SH-SY5Y (cell line): ENCODE results near the gene RAP1GAP2.

Experiments used
- GATA2 ChIP-seq: IDR thresholded peaks from 2 replicates; pipeline ENCODE4 v1.6.1; 2011; ENCODE audit warnings: mild to moderate bottlenecking, low read depth, low read length
- GATA3 ChIP-seq: IDR thresholded peaks from 2 replicates; pipeline ENCODE4 v1.6.1; 2011; ENCODE audit warnings: low read depth, mild to moderate bottlenecking, low read length, moderate library complexity

RAP1GAP2 gene

GRCh38 chr17:2959371-2960130, 163.3 kb downstream of the RAP1GAP2 start:
- TF ChIP-seq GATA2 (no peak), GATA3 (no peak)

DNA sequence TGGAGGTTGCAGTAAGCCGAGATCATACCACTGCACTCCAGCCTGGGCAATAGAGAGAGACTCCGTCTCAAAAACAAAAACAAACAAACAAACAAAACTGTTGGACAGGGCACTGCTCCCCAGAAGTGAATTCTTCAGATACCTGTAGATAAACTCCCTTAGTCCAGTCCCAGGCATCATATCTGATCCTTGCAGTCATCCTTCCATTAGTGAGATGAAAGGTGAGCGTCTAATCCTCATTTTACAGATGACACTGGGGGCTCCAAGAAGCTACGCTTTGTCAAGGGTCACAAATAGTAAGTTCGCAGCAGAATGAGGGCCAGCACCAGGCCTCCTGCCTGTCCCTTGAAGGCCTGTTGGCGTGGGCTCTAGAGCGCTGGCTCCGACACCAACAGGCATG, 165.2 kb downstream of the RAP1GAP2 start:
- TF ChIP-seq GATA2: no peak
- TF ChIP-seq GATA3: no peak

DNA sequence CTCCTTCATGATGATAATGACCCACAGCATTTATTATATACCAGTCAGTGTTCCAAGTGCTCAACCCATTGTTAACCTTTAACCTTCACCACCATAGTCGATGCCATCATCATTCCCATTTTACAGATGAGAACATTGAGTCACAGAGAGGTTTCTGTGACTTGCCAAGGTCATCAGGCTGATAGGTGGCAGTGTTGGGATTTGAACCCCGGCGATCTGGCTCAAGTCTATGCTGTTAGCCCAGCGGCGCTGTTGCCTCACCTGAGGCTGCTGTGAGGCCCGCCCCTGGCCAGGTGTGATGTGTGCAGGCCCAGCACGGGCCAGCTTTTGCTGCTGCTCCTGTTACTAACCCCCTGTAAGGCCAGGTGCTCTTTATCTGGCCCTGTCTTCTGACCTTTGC, 166.0 kb downstream of the RAP1GAP2 start:
- no peak for TF ChIP-seq GATA2

DNA sequence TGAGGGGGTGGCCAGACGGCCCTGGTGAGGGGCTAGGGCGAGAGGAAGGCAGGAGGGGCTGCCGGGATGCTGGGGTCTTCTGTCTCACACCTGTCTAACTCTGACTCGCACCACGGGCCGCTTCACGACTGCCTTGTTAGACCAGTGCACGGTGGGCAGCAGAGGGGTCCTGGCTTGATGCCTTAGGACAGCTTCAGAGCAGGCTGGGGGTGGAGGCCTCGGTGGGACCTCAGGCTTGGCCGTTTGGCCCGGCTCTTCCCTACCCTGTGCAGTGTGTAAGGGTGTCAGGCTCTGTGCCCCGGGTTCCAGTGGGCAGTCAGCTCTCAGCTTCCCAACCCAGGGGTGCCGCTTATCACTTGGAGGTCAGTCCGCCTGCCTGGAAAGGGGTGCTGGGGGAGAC, 166.5 kb downstream of the RAP1GAP2 start:
- no peak for TF ChIP-seq GATA2

GRCh38 chr17:2963332-2964027, 167.2 kb downstream of the RAP1GAP2 start:
- TF ChIP-seq GATA3 (no peak), GATA2 (no peak)

DNA sequence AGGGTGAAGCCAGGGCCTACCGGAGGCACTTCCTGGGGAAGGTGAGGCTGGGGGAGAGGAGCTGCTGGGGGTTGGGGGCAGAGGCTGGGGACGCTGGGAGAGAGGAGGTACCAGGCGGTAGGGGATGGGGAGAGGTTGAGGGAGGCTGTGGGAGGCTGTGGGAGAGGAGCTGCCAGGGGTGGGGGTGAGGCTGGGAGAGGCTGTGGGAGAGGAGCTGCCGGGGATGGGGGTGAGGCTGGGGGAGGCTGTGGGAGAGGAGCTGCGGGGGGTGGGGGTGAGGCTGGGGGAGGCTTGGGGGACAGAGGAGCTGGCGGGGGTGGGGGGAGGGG, 167.8 kb downstream of the RAP1GAP2 start:
- TF ChIP-seq GATA2 (no peak), GATA3 (no peak)

DNA sequence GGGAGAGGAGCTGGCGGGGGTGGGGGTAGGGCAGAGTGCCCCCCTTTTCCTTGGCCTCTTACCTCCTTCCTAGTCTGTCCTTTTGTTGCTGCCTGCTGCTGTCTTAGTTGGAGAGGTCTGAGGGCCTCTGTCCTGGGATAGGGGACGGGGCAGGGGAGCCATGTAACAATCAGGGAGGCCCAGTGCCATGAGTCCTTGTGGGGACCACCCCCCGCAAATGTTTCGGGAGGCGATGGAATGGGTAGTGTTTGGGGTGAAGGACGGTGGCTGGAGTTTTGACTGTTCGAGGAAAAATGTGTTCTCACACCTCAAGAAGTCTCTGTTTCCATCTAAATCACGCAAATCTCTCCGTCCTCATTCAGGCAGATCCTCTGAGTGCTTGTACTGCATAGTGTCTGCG, 168.1 kb downstream of the RAP1GAP2 start:
- no peak for TF ChIP-seq GATA2
- TF ChIP-seq GATA3: no peak

GRCh38 chr17:2964831-2965230, 168.6 kb downstream of the RAP1GAP2 start:
- TF ChIP-seq GATA2 (no peak), GATA3 (no peak)

DNA sequence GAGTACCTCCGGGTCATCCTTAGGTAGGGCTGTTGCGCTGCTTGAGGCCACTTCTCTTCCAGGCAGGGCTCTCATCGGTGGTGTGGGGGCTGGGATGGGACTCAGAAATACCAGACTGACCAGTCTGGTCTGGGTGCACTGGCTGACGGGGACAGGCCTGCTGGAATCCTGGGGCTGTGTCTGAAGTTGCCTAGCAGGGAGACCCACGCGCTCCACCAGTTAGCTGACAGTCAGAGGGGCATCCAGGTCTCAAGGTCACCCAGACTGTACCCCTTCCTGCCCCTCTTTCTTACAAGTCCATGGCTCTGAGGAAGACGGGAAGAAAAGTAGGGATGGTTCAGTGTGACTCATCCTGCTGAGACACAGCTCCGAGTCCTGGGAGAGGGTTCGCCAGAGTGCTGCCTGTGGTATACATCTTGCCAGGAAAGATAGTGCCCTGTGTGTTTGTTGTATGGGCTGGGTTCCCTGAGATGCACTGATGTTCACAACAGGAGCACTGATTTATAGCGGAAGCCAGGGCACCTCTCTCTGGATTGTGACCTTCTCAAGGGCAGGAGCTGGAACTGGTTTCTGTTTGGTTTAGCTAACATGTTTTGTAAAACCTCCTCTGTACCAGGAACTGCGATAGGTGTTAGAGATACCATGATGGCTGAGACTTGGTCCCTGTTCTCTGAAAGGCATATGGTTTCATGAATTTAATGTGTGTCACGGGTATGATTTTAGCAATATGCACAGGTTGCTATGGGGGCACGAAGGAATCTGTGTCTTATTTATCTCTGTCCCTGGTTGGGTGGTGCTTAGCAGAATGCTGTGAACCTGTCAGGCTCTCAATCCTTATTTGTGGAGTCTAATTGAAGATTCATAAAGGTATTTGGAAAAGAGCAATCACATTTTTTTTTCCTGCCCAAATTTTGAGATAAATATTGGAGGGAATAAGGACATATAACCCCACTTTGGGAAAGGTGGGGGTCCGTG, 169.7 kb downstream of the RAP1GAP2 start:
- no peak; the same call in none of the 2 replicates for TF ChIP-seq GATA2

GRCh38 chr17:2967515-2967914, 171.3 kb downstream of the RAP1GAP2 start:
- TF ChIP-seq GATA2 (no peak), GATA3 (no peak)

DNA sequence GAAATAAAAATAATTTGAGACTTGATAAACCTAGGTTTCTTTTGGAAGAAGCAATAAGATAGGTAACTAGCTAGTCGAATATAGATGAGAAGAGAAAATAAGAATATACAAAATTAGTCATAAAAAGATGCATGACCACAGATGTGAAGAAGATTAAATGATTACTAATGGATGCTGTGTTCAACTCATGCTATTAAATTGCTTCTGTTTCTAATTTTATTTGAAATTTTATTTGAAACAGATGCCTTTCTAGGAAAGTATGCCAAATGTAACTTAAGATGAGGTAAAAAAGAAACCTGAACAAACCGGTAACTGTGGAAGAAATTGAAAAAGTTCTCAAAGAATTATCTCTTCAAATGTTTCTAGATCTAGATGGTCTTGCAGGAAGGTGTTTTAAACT, 175.6 kb downstream of the RAP1GAP2 start:
- no peak for TF ChIP-seq GATA2
- TF ChIP-seq GATA3: no peak; the same call in 1 of the 2 replicates

DNA sequence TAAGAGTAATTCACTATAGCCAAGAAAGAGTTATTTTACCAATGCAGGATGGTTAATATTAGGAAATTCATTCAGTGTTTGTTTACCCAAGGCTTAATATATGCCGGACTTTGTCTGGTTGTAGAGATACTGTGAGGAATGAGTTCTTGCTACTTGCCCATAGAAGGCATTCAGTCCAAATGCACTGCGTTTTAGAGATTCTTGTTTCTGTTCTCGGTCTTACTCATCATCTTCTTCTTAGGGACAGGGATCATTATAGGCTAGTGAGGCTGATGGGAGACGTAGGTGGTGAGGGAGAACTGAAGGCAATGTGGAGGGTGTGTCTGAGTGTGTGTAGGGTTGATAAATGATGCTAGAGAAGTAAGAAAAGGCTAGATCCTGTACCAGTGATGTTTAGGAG, 176.5 kb downstream of the RAP1GAP2 start:
- TF ChIP-seq GATA2 (no peak), GATA3 (no peak)

DNA sequence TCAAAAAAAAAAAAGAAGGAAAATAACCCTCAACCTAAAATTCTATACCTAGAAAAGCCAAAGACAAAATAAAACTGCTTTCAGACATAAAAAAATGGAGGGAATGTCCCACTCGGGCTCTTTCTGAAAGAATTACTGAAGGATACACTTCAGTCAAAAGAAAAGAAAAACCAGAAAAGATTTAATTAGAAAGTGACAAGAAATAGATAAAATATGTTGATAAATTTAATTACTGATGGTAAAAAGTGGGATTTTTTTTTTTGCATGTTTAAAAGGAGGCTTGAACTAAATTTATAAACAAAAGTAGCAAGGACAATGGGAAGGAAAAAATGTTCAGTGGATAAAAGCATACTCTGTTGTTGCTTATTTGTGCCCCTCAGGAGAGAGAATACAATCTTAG, 178.1 kb downstream of the RAP1GAP2 start:
- no peak for TF ChIP-seq GATA2
- TF ChIP-seq GATA3: no peak

DNA sequence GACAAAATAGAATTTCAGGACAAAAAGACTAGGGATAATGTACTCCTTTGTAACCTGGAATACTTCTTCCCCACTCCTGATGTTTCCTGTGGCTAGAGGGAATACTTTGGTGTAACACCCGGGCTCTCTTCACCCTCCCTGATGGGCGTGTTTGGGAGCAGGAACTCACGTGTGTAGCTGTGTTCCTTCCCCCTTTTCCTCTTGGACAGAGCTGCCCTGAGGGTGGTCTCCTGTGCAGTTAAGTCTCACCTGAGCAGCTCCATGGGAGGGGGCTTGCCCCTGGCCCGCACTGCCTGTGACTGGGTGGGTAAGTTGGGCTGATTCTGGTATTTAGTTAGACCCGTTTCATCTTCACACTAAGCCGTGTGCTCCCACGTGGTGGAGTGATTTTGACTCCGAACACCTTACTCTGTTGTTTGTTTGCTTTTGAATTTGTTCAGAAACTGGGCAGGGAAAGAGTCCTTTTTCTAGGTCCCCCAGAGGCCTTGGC, 179.3 kb downstream of the RAP1GAP2 start:
- TF ChIP-seq GATA2 (no peak), GATA3 (no peak)

DNA sequence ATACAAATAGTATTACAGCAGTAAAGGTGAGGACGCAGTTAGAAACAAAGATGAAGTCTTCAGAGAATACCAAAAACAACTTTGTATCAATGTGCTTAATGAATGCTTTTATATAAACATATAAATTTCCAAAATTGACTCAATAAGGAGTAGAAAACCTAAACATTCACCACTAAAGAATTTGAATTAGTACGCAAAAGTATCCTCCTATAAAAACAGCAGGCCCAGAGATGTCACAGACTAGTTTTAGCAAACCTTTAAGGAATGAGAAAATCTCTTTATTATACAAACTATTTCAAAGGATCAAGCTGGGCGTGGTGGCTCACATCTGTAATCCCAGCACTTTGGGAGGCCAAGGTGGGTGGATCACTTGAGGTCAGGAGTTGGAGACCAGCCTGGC, 180.9 kb downstream of the RAP1GAP2 start:
- no peak for TF ChIP-seq GATA3
- TF ChIP-seq GATA2: no peak
